ENCODE results near the gene NOL8. TPM values are rescaled to one million over a fixed set of nuclear protein-coding genes. Genes with fewer than 3 reads are reported as not detected.

The NOL8 gene
- total RNA-seq, 1 experiment from 2014 or later: 53.4 TPM

DNA sequence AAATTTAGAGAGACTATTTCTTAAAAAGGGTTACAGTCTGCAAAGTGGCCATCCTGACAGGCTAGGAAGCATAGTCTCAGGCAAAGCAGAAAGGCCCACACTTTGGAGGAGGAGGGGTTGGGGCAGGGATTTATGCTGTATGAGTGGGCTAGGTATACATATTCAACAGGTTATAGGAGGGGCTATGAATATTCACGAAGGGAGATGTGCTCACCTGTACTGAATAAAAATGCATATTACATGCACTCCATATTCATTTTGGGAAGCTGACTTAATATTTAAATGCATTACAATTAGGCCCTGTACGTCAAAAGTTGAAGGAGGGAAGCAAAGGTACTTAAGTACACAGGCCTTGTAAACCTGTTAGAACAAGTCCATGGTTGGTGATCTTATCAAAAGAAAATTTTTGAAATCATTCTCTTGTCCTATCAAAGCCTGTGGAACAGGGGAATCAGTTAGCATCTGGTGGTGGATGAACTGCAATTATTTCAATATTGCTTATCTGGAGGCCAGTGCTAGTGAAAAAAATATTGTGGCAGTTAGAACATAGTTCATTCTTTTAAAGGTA lies 2.2 kb upstream of the NOL8 start:
- H3K27ac ChIP-seq (ENCODE audit: low read length): peak overlapping the region; percentile 42; the same call in 1 of the 2 replicates
- no peaks in the 10 kb centered on the region for H3K9me2 ChIP-seq (replicated peaks; ENCODE audit: insufficient read depth, low read length)
- peaks cover 35% of the 10 kb centered on the region for H3K4me1 ChIP-seq (ENCODE audit: low read length)
- no peaks in the 10 kb centered on the region for H3K9me3 ChIP-seq (ENCODE audit: low read length)
- H3K9ac ChIP-seq (ENCODE audit: low read length): peak overlapping the region; percentile 81
- peak overlapping the region; percentile 75 for H3K4me3 ChIP-seq (ENCODE audit: low read length)
- H3K4me2 ChIP-seq (ENCODE audit: low read depth, low read length, poor library complexity, severe bottlenecking): peak overlapping the region; percentile 96
- no peaks in the 10 kb centered on the region for H4K20me1 ChIP-seq (ENCODE audit: insufficient read depth, low read depth, low read length)
- no peak for DNase-seq
- H3K36me3 ChIP-seq (ENCODE audit: insufficient read depth, low read length): peaks cover 14% of the 10 kb centered on the region
- peaks cover 88% of the 10 kb centered on the region for H3K79me2 ChIP-seq (ENCODE audit: low read length)
- no peak overlapping the region for H2AFZ ChIP-seq (ENCODE audit: low read length)
- no peaks in the 10 kb centered on the region for H3K27me3 ChIP-seq (ENCODE audit: low read length)

DNA sequence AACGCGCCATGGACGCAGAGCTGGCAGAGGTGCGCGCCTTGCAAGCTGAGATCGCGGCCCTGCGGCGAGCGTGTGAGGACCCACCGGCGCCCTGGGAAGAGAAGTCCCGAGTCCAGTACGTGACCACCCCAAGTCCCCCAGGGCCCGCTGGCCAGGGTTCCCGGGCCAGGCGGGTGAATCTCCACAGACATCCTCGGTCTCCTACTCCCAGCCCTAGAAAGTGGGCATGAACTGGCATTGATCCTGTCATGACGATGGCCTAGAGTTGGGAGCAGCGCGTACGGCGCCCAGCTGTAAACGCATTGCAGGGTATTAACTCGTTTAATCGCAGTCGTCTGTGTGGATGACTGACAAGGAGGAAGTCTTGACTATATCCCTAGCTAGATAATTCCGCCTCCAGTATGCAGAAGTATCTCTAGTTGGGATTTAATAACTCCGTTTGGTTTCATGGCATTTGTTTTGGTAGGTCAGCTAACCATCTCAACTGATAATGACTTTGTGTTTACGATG lies 896 bp upstream of the NOL8 start:
- Histone ChIP-seq H3K36me3 (ENCODE audit: insufficient read depth, low read length) (peaks cover 16% of the 10 kb centered on the region), H3K27ac (ENCODE audit: low read length) (peak overlapping the region; percentile 42), H3K9me3 (ENCODE audit: low read length) (no peaks in the 10 kb centered on the region), H3K79me2 (ENCODE audit: low read length) (peaks cover 87% of the 10 kb centered on the region), H3K4me1 (ENCODE audit: low read length) (peaks cover 35% of the 10 kb centered on the region), H3K4me3 (ENCODE audit: low read length) (peak overlapping the region; percentile 75), H3K9me2 (replicated peaks; ENCODE audit: insufficient read depth, low read length) (no peaks in the 10 kb centered on the region), H3K9ac (ENCODE audit: low read length) (peak overlapping the region; percentile 81), H4K20me1 (ENCODE audit: insufficient read depth, low read depth, low read length) (no peaks in the 10 kb centered on the region), H3K4me2 (ENCODE audit: low read depth, low read length, poor library complexity, severe bottlenecking) (peak overlapping the region; percentile 96), H2AFZ (ENCODE audit: low read length) (peak overlapping the region; percentile 45; the same call in 1 of the 2 replicates), H3K27me3 (ENCODE audit: low read length) (no peaks in the 10 kb centered on the region)
- DNase-seq: peak; percentile 81

DNA sequence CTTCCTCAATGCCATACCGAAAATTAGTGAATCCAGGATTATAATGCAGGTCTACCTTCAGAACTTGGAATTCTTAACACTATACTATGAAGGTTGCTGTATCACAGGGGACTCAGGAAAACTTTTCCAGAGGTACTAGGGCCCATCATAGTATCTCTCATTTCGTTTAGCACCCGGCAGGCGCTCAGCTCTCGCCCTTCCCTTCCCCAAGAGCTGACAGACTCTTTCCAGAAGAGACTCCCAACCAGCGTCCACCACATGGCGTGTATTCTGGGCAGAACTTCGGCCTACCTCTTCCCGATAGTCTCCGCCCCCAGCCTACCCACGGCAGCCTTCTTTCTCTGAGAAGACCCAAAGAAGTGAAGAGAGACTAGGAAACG lies 271 bp downstream of the NOL8 start:
- H3K9ac ChIP-seq (ENCODE audit: low read length): peak overlapping the region; percentile 81
- peak overlapping the region; percentile 75 for H3K4me3 ChIP-seq (ENCODE audit: low read length)
- H3K4me1 ChIP-seq (ENCODE audit: low read length): peaks cover 35% of the 10 kb centered on the region
- peaks cover 23% of the 10 kb centered on the region for H3K36me3 ChIP-seq (ENCODE audit: insufficient read depth, low read length)
- H3K9me3 ChIP-seq (ENCODE audit: low read length): no peaks in the 10 kb centered on the region
- H3K27me3 ChIP-seq (ENCODE audit: low read length): no peaks in the 10 kb centered on the region
- peak overlapping the region; percentile 51; the same call in 1 of the 2 replicates for H3K27ac ChIP-seq (ENCODE audit: low read length)
- DNase-seq: no peak
- H3K9me2 ChIP-seq (replicated peaks; ENCODE audit: insufficient read depth, low read length): no peaks in the 10 kb centered on the region
- no peaks in the 10 kb centered on the region for H4K20me1 ChIP-seq (ENCODE audit: insufficient read depth, low read depth, low read length)
- H3K4me2 ChIP-seq (ENCODE audit: low read depth, low read length, poor library complexity, severe bottlenecking): peak overlapping the region; percentile 96
- H2AFZ ChIP-seq (ENCODE audit: low read length): no peak overlapping the region
- peaks cover 86% of the 10 kb centered on the region for H3K79me2 ChIP-seq (ENCODE audit: low read length)

DNA sequence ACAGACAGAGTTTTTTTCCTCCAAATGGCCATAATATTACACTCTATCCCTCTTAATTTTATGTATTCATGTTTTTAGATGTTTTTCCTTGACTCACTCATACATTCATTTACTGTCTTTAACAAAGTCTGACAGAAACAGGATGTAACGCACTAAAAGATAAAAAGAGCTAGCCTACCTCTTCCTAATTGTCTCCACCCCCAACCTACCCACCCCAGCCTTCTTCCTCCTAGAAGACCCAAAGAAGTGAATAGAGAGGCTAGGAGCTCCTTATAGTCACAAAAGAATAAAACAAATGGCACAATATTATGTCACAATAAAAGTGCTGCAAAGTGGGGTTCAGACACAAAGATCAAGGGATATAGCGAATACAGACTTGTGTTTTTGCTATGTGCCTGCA lies 719 bp downstream of the NOL8 start:
- Histone ChIP-seq H4K20me1 (ENCODE audit: insufficient read depth, low read depth, low read length) (no peaks in the 10 kb centered on the region), H3K36me3 (ENCODE audit: insufficient read depth, low read length) (peaks cover 28% of the 10 kb centered on the region), H3K9ac (ENCODE audit: low read length) (peak overlapping the region; percentile 81), H3K4me1 (ENCODE audit: low read length) (peaks cover 35% of the 10 kb centered on the region), H2AFZ (ENCODE audit: low read length) (no peak overlapping the region), H3K79me2 (ENCODE audit: low read length) (peaks cover 85% of the 10 kb centered on the region), H3K9me2 (replicated peaks; ENCODE audit: insufficient read depth, low read length) (no peaks in the 10 kb centered on the region), H3K9me3 (ENCODE audit: low read length) (no peaks in the 10 kb centered on the region), H3K4me3 (ENCODE audit: low read length) (peak overlapping the region; percentile 75), H3K27ac (ENCODE audit: low read length) (no peak overlapping the region), H3K27me3 (ENCODE audit: low read length) (no peaks in the 10 kb centered on the region), H3K4me2 (ENCODE audit: low read depth, low read length, poor library complexity, severe bottlenecking) (peak overlapping the region; percentile 96)
- peak; percentile 55 for DNase-seq

DNA sequence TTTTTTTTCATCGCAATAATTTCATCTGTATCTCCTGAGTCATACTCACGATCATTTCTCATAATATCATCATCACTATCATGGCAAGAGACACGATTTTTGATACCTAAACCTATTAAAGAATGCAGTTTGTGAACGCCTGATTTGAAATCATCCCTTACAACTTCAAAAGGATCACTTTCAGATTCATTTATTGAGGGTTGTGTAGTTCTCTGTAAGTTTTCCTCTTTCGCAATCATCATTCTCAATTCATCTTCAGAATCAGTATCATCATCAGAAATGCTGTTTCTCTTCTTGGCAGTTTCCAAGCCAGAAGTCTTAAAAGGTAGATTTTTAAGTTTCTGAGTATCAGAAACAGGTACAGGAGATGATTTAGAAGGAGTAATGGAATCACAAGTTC lies 9.7 kb downstream of the NOL8 start:
- H3K36me3 ChIP-seq (ENCODE audit: insufficient read depth, low read length): peaks cover 65% of the 10 kb centered on the region
- peaks cover 8% of the 10 kb centered on the region for H3K4me1 ChIP-seq (ENCODE audit: low read length)
- no peaks in the 10 kb centered on the region for H3K27me3 ChIP-seq (ENCODE audit: low read length)
- H3K9me3 ChIP-seq (ENCODE audit: low read length): no peaks in the 10 kb centered on the region
- DNase-seq: no peak
- no peak overlapping the region for H2AFZ ChIP-seq (ENCODE audit: low read length)
- no peaks in the 10 kb centered on the region for H4K20me1 ChIP-seq (ENCODE audit: insufficient read depth, low read depth, low read length)
- H3K4me2 ChIP-seq (ENCODE audit: low read depth, low read length, poor library complexity, severe bottlenecking): no peak overlapping the region
- no peaks in the 10 kb centered on the region for H3K9me2 ChIP-seq (replicated peaks; ENCODE audit: insufficient read depth, low read length)
- no peak overlapping the region for H3K9ac ChIP-seq (ENCODE audit: low read length)
- H3K27ac ChIP-seq (ENCODE audit: low read length): no peak overlapping the region
- no peak overlapping the region for H3K4me3 ChIP-seq (ENCODE audit: low read length)
- peaks cover 64% of the 10 kb centered on the region for H3K79me2 ChIP-seq (ENCODE audit: low read length)

DNA sequence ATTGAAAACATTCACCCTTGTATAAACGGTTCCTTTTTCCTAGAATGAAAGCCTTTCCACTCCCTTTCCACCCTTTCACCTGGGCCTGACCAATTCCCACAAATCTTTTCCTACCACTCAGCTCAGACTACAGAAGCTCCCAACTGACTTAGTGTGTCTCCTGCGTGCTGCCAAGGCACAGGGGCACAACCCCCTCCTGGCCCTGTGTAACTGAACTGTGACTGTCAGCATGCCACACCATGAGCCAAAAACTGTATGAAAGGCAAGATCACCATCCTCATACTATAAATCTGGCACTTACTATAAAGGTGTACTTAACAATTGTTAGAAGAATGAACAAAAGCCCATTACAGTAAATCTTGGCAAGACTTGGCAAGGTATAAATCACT lies 11.5 kb downstream of the NOL8 start:
- H3K9ac ChIP-seq (ENCODE audit: low read length): no peak overlapping the region
- peaks cover 61% of the 10 kb centered on the region for H3K79me2 ChIP-seq (ENCODE audit: low read length)
- H3K4me2 ChIP-seq (ENCODE audit: low read depth, low read length, poor library complexity, severe bottlenecking): no peak overlapping the region
- H2AFZ ChIP-seq (ENCODE audit: low read length): no peak overlapping the region
- no peaks in the 10 kb centered on the region for H3K9me2 ChIP-seq (replicated peaks; ENCODE audit: insufficient read depth, low read length)
- H3K27me3 ChIP-seq (ENCODE audit: low read length): no peaks in the 10 kb centered on the region
- no peak for DNase-seq
- H3K27ac ChIP-seq (ENCODE audit: low read length): no peak overlapping the region
- peaks cover 64% of the 10 kb centered on the region for H3K36me3 ChIP-seq (ENCODE audit: insufficient read depth, low read length)
- H3K4me3 ChIP-seq (ENCODE audit: low read length): no peak overlapping the region
- no peaks in the 10 kb centered on the region for H4K20me1 ChIP-seq (ENCODE audit: insufficient read depth, low read depth, low read length)
- H3K9me3 ChIP-seq (ENCODE audit: low read length): no peaks in the 10 kb centered on the region
- peaks cover 8% of the 10 kb centered on the region for H3K4me1 ChIP-seq (ENCODE audit: low read length)

DNA sequence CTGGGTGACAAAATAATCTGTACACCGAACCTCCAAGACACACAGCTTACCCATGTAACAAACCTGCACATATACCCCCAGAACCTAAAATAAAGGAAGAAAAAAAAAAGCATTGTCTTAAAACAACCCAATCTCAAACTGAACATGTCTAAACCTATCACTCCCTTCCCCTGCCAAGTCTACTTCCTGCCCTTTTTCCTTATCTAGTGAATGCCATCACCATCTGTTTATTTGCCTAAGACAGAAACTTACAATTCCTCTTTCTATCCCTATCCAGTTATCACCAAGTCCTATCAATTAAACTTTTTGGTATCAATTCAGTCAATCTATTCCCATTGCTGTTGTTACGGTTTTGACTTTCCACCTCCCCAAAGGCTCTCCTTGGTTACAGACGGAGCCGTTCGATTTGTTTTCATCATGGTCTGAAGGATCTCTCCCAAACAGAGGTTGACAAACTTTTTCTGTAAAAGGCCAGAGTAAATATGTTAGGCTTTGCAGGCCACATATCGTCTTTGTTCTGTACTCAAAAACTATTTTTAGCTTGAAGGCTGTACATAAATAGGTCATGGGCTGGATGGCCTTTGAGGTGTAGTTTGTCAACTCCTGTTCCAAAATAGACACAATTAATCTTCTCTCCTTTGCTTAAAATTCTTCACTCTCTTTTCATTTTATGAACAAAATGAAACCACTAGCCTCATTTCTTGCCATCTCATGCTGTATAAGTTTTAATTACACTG lies 12.1 kb downstream of the NOL8 start:
- Histone ChIP-seq H3K4me1 (ENCODE audit: low read length) (peaks cover 8% of the 10 kb centered on the region), H3K27me3 (ENCODE audit: low read length) (no peaks in the 10 kb centered on the region), H3K36me3 (ENCODE audit: insufficient read depth, low read length) (peaks cover 64% of the 10 kb centered on the region), H3K27ac (ENCODE audit: low read length) (no peak overlapping the region), H4K20me1 (ENCODE audit: insufficient read depth, low read depth, low read length) (no peaks in the 10 kb centered on the region), H3K79me2 (ENCODE audit: low read length) (peaks cover 57% of the 10 kb centered on the region), H3K9ac (ENCODE audit: low read length) (no peak overlapping the region), H2AFZ (ENCODE audit: low read length) (no peak overlapping the region), H3K9me3 (ENCODE audit: low read length) (no peaks in the 10 kb centered on the region), H3K4me2 (ENCODE audit: low read depth, low read length, poor library complexity, severe bottlenecking) (no peak overlapping the region), H3K9me2 (replicated peaks; ENCODE audit: insufficient read depth, low read length) (no peaks in the 10 kb centered on the region), H3K4me3 (ENCODE audit: low read length) (no peak overlapping the region)
- DNase-seq: no peak

DNA sequence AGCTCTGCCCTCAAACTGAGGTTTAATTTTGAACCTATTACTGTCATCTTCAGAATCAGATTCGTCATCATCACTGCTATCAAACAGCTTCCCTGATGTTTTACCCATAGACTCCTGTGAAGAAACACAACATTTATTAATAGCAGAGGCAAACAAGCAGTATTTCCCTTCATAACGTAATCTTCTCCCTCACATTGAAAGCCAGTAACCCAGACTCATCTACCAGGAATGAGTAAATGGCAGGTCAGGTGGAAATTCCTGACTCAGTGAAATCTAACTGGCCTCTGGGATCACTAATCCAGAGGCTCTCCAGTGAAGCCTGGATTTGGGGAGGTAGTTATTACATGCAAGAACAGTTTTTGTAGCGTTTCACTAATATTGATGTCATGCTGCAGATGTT lies 14.6 kb downstream of the NOL8 start:
- H3K4me3 ChIP-seq (ENCODE audit: low read length): no peak overlapping the region
- no peak overlapping the region for H3K27ac ChIP-seq (ENCODE audit: low read length)
- no peak for DNase-seq
- H3K27me3 ChIP-seq (ENCODE audit: low read length): no peaks in the 10 kb centered on the region
- no peak overlapping the region for H3K9ac ChIP-seq (ENCODE audit: low read length)
- H3K9me2 ChIP-seq (replicated peaks; ENCODE audit: insufficient read depth, low read length): no peaks in the 10 kb centered on the region
- no peak overlapping the region for H2AFZ ChIP-seq (ENCODE audit: low read length)
- H4K20me1 ChIP-seq (ENCODE audit: insufficient read depth, low read depth, low read length): no peaks in the 10 kb centered on the region
- H3K4me1 ChIP-seq (ENCODE audit: low read length): peaks cover 8% of the 10 kb centered on the region
- peaks cover 70% of the 10 kb centered on the region for H3K36me3 ChIP-seq (ENCODE audit: insufficient read depth, low read length)
- H3K4me2 ChIP-seq (ENCODE audit: low read depth, low read length, poor library complexity, severe bottlenecking): no peak overlapping the region
- H3K79me2 ChIP-seq (ENCODE audit: low read length): peaks cover 48% of the 10 kb centered on the region
- H3K9me3 ChIP-seq (ENCODE audit: low read length): no peaks in the 10 kb centered on the region

Data from Karpas-422 (cell line).